SK-N-SH treated with all-trans-retinoic acid at 6 μM for 48 hours (cell line): ENCODE data around the gene ERCC5.

Experiments
- BACH2 ChIP-seq: fragments of 250-450 bp; sonication (Bioruptor Pico); IDR thresholded peaks from 2 replicates; pipeline ENCODE4 v1.9.0; 2021; ENCODE audit warnings: mild to moderate bottlenecking, borderline replicate concordance
- CSDC2 ChIP-seq: fragments of 250-450 bp; sonication (Bioruptor Pico); IDR thresholded peaks from 2 replicates; pipeline ENCODE4 v1.5.0; 2020; ENCODE audit warnings: mild to moderate bottlenecking, moderate library complexity
- CSRNP3 ChIP-seq: fragments of 250-450 bp; sonication (Bioruptor Pico); IDR thresholded peaks from 2 replicates; pipeline ENCODE4 v1.5.1; 2021; ENCODE audit warnings: mild to moderate bottlenecking, moderate library complexity
- GLIS3 ChIP-seq: fragments of 250-450 bp; sonication (Bioruptor Pico); IDR thresholded peaks from 2 replicates; pipeline ENCODE4 v1.5.0; 2020; ENCODE audit warnings: mild to moderate bottlenecking, moderate library complexity
- PATZ1 ChIP-seq: fragments of 250-450 bp; sonication (Bioruptor Pico); IDR thresholded peaks from 2 replicates; pipeline ENCODE4 v1.8.0; 2020; ENCODE audit warnings: mild to moderate bottlenecking, moderate library complexity, borderline replicate concordance
- PPARA ChIP-seq: fragments of 250-450 bp; sonication (Bioruptor Pico); IDR thresholded peaks from 2 replicates; pipeline ENCODE4 v1.5.0; 2020; ENCODE audit warnings: mild to moderate bottlenecking, borderline replicate concordance
- RARB ChIP-seq: fragments of 250-450 bp; sonication (Bioruptor Pico); IDR thresholded peaks from 2 replicates; pipeline ENCODE4 v1.8.0; 2021; ENCODE audit warnings: mild to moderate bottlenecking, moderate library complexity
- SNAI2 ChIP-seq: fragments of 250-450 bp; sonication (Bioruptor Pico); IDR thresholded peaks from 2 replicates; pipeline ENCODE4 v1.5.0; 2020; ENCODE audit warnings: mild to moderate bottlenecking, moderate library complexity
- TOX ChIP-seq: fragments of 250-450 bp; sonication (Bioruptor Pico); IDR thresholded peaks from 2 replicates; pipeline ENCODE4 v1.8.0; 2021; ENCODE audit warnings: mild to moderate bottlenecking, moderate library complexity, borderline replicate concordance
- ZFP3 ChIP-seq: fragments of 250-450 bp; sonication (Bioruptor Pico); IDR thresholded peaks from 2 replicates; pipeline ENCODE4 v1.5.0; 2020; ENCODE audit warnings: mild to moderate bottlenecking, moderate library complexity

- TF ChIP-seq CSDC2 (CRISPR knock-in tag) (no peak), SNAI2 (CRISPR knock-in tag) (no peak), BACH2 (CRISPR knock-in tag) (no peak), PATZ1 (no peak), RARB (CRISPR knock-in tag) (no peak), GLIS3 (CRISPR knock-in tag) (no peak), PPARA (no peak), CSRNP3 (CRISPR knock-in tag) (no peak), TOX (CRISPR knock-in tag) (no peak), ZFP3 (CRISPR knock-in tag) (no peak)
Measured at GRCh38 chr13:102862624-102863210, 16.9 kb downstream of the ERCC5 start.
